HepG2 (cell line): ENCODE measurements around the gene GPBAR1. TPM values are rescaled to one million over a fixed set of nuclear protein-coding genes. Genes with fewer than 3 reads are reported as not detected.
A peak's percentile ranks its signal among the peaks of the same experiment; 100 is the strongest.

Source experiments
- ARID4A ChIP-seq: sonication (generic); formaldehyde crosslinking; IDR thresholded peaks from 2 replicates; pipeline ENCODE4 v1.5.0; 2020; ENCODE audit warnings: mild to moderate bottlenecking, missing genetic modification reagents, borderline replicate concordance
- ATF1 ChIP-seq: IDR thresholded peaks from 2 replicates; pipeline ENCODE4 v1.6.1; 2016; ENCODE audit warnings: mild to moderate bottlenecking, control low read depth
- HINFP ChIP-seq: sonication (generic); formaldehyde crosslinking; IDR thresholded peaks from 2 replicates; pipeline ENCODE4 v1.4.0; 2020; ENCODE audit warnings: low read depth, mild to moderate bottlenecking, missing genetic modification reagents
- HNF1B ChIP-seq: sonication (generic); formaldehyde crosslinking; IDR thresholded peaks from 2 replicates; pipeline ENCODE4 v1.5.1; 2020; ENCODE audit warnings: mild to moderate bottlenecking, moderate library complexity, missing genetic modification reagents
- HOXA5 ChIP-seq: sonication (generic); formaldehyde crosslinking; IDR thresholded peaks from 2 replicates; pipeline ENCODE4 v1.4.0; 2020; ENCODE audit warnings: missing genetic modification reagents
- KDM4B ChIP-seq: sonication (generic); formaldehyde crosslinking; IDR thresholded peaks from 2 replicates; pipeline ENCODE4 v1.4.0; 2020; ENCODE audit warnings: missing genetic modification reagents
- MEIS2 ChIP-seq: sonication (generic); formaldehyde crosslinking; IDR thresholded peaks from 2 replicates; pipeline ENCODE4 v1.9.0; 2021; ENCODE audit warnings: mild to moderate bottlenecking, missing genetic modification reagents
- MLLT10 ChIP-seq: sonication (generic); formaldehyde crosslinking; IDR thresholded peaks from 2 replicates; pipeline ENCODE4 v1.4.0; 2020; ENCODE audit warnings: missing genetic modification reagents
- PRPF4 ChIP-seq: fragments of 200-400 bp; formaldehyde crosslinking; IDR thresholded peaks from 2 replicates; pipeline ENCODE4 v1.6.1; 2016; ENCODE audit warnings: low read length, low read depth; ENCODE audit not compliant: poor library complexity, severe bottlenecking
- SOX13 ChIP-seq, 3 experiments: fragments of 450-650 bp in 1 of 3; sonication (generic) in 1 of 3; formaldehyde crosslinking in 1 of 3; IDR thresholded peaks in 2 of 3; conservative IDR thresholded peaks in 1 of 3; 2 replicates each; pipeline versions ENCODE4 v1.5.0 to v1.6.1; 2016 to 2020; ENCODE audit warnings: antibody characterized with exemption in 1 of 3, mild to moderate bottlenecking in 1 of 3, missing compliant biosample characterization in 1 of 3, missing genetic modification reagents in 1 of 3, moderate library complexity in 1 of 3
- ZBTB2 ChIP-seq: sonication (generic); formaldehyde crosslinking; IDR thresholded peaks from 2 replicates; pipeline ENCODE4 v1.8.0; 2022; ENCODE audit warnings: low read depth, missing genetic modification reagents
- ZBTB39 ChIP-seq: sonication (generic); formaldehyde crosslinking; IDR thresholded peaks from 2 replicates; pipeline ENCODE4 v1.5.0; 2020; ENCODE audit warnings: missing genetic modification reagents
- ZNF362 ChIP-seq: sonication (generic); formaldehyde crosslinking; IDR thresholded peaks from 2 replicates; pipeline ENCODE4 v1.4.0; 2020; ENCODE audit warnings: missing genetic modification reagents, mild to moderate bottlenecking, borderline replicate concordance
- ZNF766 ChIP-seq: sonication (generic); formaldehyde crosslinking; IDR thresholded peaks from 2 replicates; pipeline ENCODE4 v1.5.0; 2020; ENCODE audit warnings: missing genetic modification reagents, borderline replicate concordance
- polyA plus RNA-seq, 8 experiments: library from polyadenylated mRNA; depleted of rRNA in 3 of 8; stranded (reverse) in 7 of 8; unstranded in 1 of 8; fragments of >200 nt; fragmentation: Illumina TruSeq in 4 of 8; extraction: Trizol in 4 of 8; gene quantifications; 2 replicates each; pipeline versions ENCODE4 v1.2.1 to v1.2.3, GENCODE V29; 2011 to 2016; ENCODE audit warnings: low read depth in 4 of 8, missing spikeins in 1 of 8, mixed read lengths in 1 of 8; ENCODE audit not compliant: insufficient read depth in 1 of 8
- total RNA-seq, 5 experiments: library from RNA; depleted of rRNA; stranded (reverse); fragments of >200 nt; fragmentation: Illumina TruSeq; extraction: Trizol; gene quantifications; 2 replicates each; pipeline ENCODE4 v1.2.3, GENCODE V29; 2016; ENCODE audit warnings: low read depth in 1 of 5

Gene GPBAR1
- total and polyA plus RNA-seq, 2 of the 13 experiments (the other 11 are each of a cell fraction or from before 2014, with no cell fraction given): 0.05 to 0.09 TPM

GRCh38 chr2:218293715-218294429 is 33.1 kb downstream of the GPBAR1 start (continued):
- TF ChIP-seq ZBTB39 (CRISPR knock-in tag) (0 out of 2 replicates have a peak, but pooled peaks have one; percentile 63), ZNF766 (CRISPR knock-in tag) (no peak), MEIS2 (no peak), ZNF362 (CRISPR knock-in tag) (peak; percentile 12), SOX13 (IDR thresholded peaks at IDR 0.05) (0 out of 2 replicates have a peak, but pooled peaks have one; percentile 2), SOX13 (CRISPR knock-in tag; conservative IDR thresholded peaks at IDR 0.05 in 1 of 2, IDR thresholded peaks at IDR 0.05 in 1 of 2) (no peak), MLLT10 (CRISPR knock-in tag) (no peak), ATF1 (CRISPR knock-in tag) (0 out of 2 replicates have a peak, but pooled peaks have one; percentile 24), ARID4A (CRISPR knock-in tag) (0 out of 2 replicates have a peak, but pooled peaks have one; percentile 8), KDM4B (CRISPR knock-in tag) (0 out of 2 replicates have a peak, but pooled peaks have one; percentile 5), ZBTB2 (CRISPR knock-in tag) (no peak), HOXA5 (CRISPR knock-in tag) (0 out of 2 replicates have a peak, but pooled peaks have one; percentile 7), PRPF4 (no peak), HINFP (CRISPR knock-in tag) (0 out of 2 replicates have a peak, but pooled peaks have one; percentile 9), HNF1B (0 out of 2 replicates have a peak, but pooled peaks have one; percentile 5)
